PC-9 (cell line): ENCODE measurements around the gene TMEM238.

Experiments
- CTCF ChIP-seq: fragments of 200-600 bp; sonication (generic); conservative IDR thresholded peaks from 2 replicates; pipeline ENCODE4 v1.6.1; 2017; ENCODE audit warnings: mixed run types, antibody characterized with exemption, mild to moderate bottlenecking, moderate library complexity
- EZH2 ChIP-seq: fragments of 200-600 bp; sonication (generic); IDR thresholded peaks from 2 replicates; pipeline ENCODE4 v1.8.0; 2017; ENCODE audit warnings: antibody characterized with exemption, low read depth

- TF ChIP-seq CTCF (no peak), EZH2 (no peak)
These were observed 36.6 kb downstream of the TMEM238 start for GRCh38 chr19:55347442-55348009.
